Jurkat, Clone E6-1 (cell line): ENCODE measurements around the gene SCN1B.
"Not testable (repeated sequence)": the region's sequence is repeated elsewhere in the genome, so short reads cannot be mapped to it uniquely, and the experiment has no call there.

Experiments used
- DNase-seq: peaks from one replicate; pipeline ENCODE4 v3.0.0-alpha.2; 2011; ENCODE audit warnings: low read depth, low spot score
- H3K4me3 ChIP-seq: 2 replicates; pipeline ENCODE4 v1.5.1; 2011; ENCODE audit warnings: mild to moderate bottlenecking, low read length, control low read depth, moderate library complexity

The SCN1B gene

GRCh38 chr19:35044317-35045117 lies 14.2 kb downstream of the SCN1B start:
- peak; percentile 44 for DNase-seq

GRCh38 chr19:35045667-35046300 lies 15.5 kb downstream of the SCN1B start:
- no peak overlapping the region for H3K4me3 ChIP-seq
- DNase-seq = peak; percentile 68

More at GRCh38 chr19:35044317-35045117, 14.2 kb downstream of the SCN1B start:
- no peak overlapping the region for H3K4me3 ChIP-seq

GRCh38 chr19:35046461-35046860 lies 16.2 kb downstream of the SCN1B start:
- H3K4me3 ChIP-seq = no peak overlapping the region
- DNase-seq = no peak

GRCh38 chr19:35048911-35049411 lies 18.7 kb downstream of the SCN1B start:
- H3K4me3 ChIP-seq = no peak overlapping the region
- no peak for DNase-seq

GRCh38 chr19:35049456-35049855 lies 19.2 kb downstream of the SCN1B start:
- no peak overlapping the region for H3K4me3 ChIP-seq
- DNase-seq = no peak

- H3K4me3 ChIP-seq, DNase-seq: not testable (repeated sequence)
These were observed 20.4 kb downstream of the SCN1B start for GRCh38 chr19:35050662-35051061.

GRCh38 chr19:35051268-35051667 lies 21.0 kb downstream of the SCN1B start:
- not testable (repeated sequence) for DNase-seq, H3K4me3 ChIP-seq

GRCh38 chr19:35051796-35052195 lies 21.5 kb downstream of the SCN1B start:
- DNase-seq = no peak
- no peak overlapping the region for H3K4me3 ChIP-seq

- H3K4me3 ChIP-seq = no peak overlapping the region
These were observed 22.4 kb downstream of the SCN1B start for GRCh38 chr19:35052599-35053190.

GRCh38 chr19:35053667-35054293 lies 23.5 kb downstream of the SCN1B start:
- no peak overlapping the region for H3K4me3 ChIP-seq
- no peak for DNase-seq

More at GRCh38 chr19:35052599-35053190, 22.4 kb downstream of the SCN1B start:
- no peak for DNase-seq

- DNase-seq = no peak
- H3K4me3 ChIP-seq = no peak overlapping the region
These were observed 24.4 kb downstream of the SCN1B start for GRCh38 chr19:35054626-35055025.

GRCh38 chr19:35055715-35056179 lies 25.5 kb downstream of the SCN1B start:
- DNase-seq = no peak
- H3K4me3 ChIP-seq = no peak overlapping the region

- no peak overlapping the region for H3K4me3 ChIP-seq
- no peak for DNase-seq
These were observed 26.3 kb downstream of the SCN1B start for GRCh38 chr19:35056513-35057063.

GRCh38 chr19:35058370-35058769 lies 28.1 kb downstream of the SCN1B start:
- H3K4me3 ChIP-seq = no peak overlapping the region
- DNase-seq = no peak

- no peak overlapping the region for H3K4me3 ChIP-seq
- no peak for DNase-seq
These were observed 28.9 kb downstream of the SCN1B start for GRCh38 chr19:35059006-35059798.

- H3K4me3 ChIP-seq = no peak overlapping the region
- DNase-seq = no peak
These were observed 29.5 kb downstream of the SCN1B start for GRCh38 chr19:35059799-35060091.

- no peak for DNase-seq
- H3K4me3 ChIP-seq = no peak overlapping the region
These were observed 30.0 kb downstream of the SCN1B start for GRCh38 chr19:35060160-35060855.
